Esophagus muscularis mucosa (tissue), 4 donors: ENCODE measurements around the gene ARRB2. TPM values are rescaled to one million over a fixed set of nuclear protein-coding genes. Genes with fewer than 3 reads are reported as not detected.

Experiments used
- DNase-seq: peaks from one replicate; pipeline ENCODE4 v3.0.0-alpha.2; 2017; ENCODE audit errors: extremely low spot score
- H3K27ac ChIP-seq, 4 donors: fragments of 200-600 bp; sonication (generic); replicated peaks in 1 of 4; 1 replicate in 3 of 4; 2 replicates in 1 of 4; pipeline ENCODE4 v1.5.1; 2016 to 2019; ENCODE audit warnings: mild to moderate bottlenecking in 1 of 4
- H3K27me3 ChIP-seq, 4 donors: fragments of 200-600 bp; sonication (generic); one replicate each; pipeline versions ENCODE4 v1.5.1 to v1.6.0; 2016 to 2019
- H3K36me3 ChIP-seq, 4 donors: fragments of 200-600 bp; sonication (generic); one replicate each; pipeline ENCODE4 v1.5.1; 2016 to 2019
- H3K4me1 ChIP-seq, 4 donors: fragments of 200-600 bp; sonication (generic); one replicate each; pipeline ENCODE4 v1.5.1; 2016 to 2019
- H3K4me3 ChIP-seq, 4 donors: fragments of 200-600 bp; sonication (generic); 1 replicate in 2 of 4; 2 replicates in 2 of 4; pipeline ENCODE4 v1.5.1; 2016 to 2019; ENCODE audit warnings: mild to moderate bottlenecking in 4 of 4, moderate library complexity in 1 of 4
- H3K9me3 ChIP-seq, 4 donors: fragments of 200-600 bp; sonication (generic); 1 replicate in 3 of 4; 2 replicates in 1 of 4; pipeline ENCODE4 v1.5.1; 2016 to 2019
- EP300 ChIP-seq: sonication (generic); formaldehyde crosslinking; IDR thresholded peaks from one replicate; pipeline ENCODE4 v1.6.1; 2017; ENCODE audit warnings: antibody characterized with exemption
- POLR2A ChIP-seq: fragments of 450-650 bp; IDR thresholded peaks from one replicate; pipeline ENCODE4 v1.6.1; 2017; ENCODE audit warnings: antibody characterized with exemption, moderate library complexity, mild to moderate bottlenecking, low read depth
- POLR2AphosphoS5 ChIP-seq, 2 donors: sonication (generic); formaldehyde crosslinking; IDR thresholded peaks; one replicate each; pipeline ENCODE4 v1.6.1; 2017; ENCODE audit warnings: antibody characterized with exemption in 2 of 2
- WGBS: methylation state at CpG from one replicate; pipeline ENCODE4 v1.1.5; 2018; 5-methylcytosine and 5-hydroxymethylcytosine counted together
- intact Hi-C: fragments of 100-400 bp; cut with DNase I; formaldehyde crosslinking; loops from one replicate; pipeline ENCODE4 v1.15.1; 2023
- total RNA-seq, 4 donors: library from RNA; depleted of rRNA; stranded (reverse); fragments of >200 nt; gene quantifications; one replicate each; pipeline versions ENCODE4 v1.1.0 to v1.2.1, GENCODE V29; 2016
- TF ChIP-seq, protein P1 (sequence below), 3 experiments: fragments of 200-600 bp in 2 of 3; fragments of 450-650 bp in 1 of 3; sonication (generic) in 2 of 3; IDR thresholded peaks; one replicate each; pipeline ENCODE4 v1.5.1; 2017 to 2019; ENCODE audit warnings: antibody characterized with exemption in 3 of 3, mild to moderate bottlenecking in 2 of 3, moderate library complexity in 1 of 3

The ARRB2 gene
- total RNA-seq, 4 donors from 2014 or later: 25.4 to 41.4 (median 31.4) TPM

- TF ChIP-seq POLR2AphosphoS5 (IDR thresholded peaks at IDR 0.05) (no peak), POLR2A (no peak), EP300 (no peak)
- TF ChIP-seq, protein P1, sequence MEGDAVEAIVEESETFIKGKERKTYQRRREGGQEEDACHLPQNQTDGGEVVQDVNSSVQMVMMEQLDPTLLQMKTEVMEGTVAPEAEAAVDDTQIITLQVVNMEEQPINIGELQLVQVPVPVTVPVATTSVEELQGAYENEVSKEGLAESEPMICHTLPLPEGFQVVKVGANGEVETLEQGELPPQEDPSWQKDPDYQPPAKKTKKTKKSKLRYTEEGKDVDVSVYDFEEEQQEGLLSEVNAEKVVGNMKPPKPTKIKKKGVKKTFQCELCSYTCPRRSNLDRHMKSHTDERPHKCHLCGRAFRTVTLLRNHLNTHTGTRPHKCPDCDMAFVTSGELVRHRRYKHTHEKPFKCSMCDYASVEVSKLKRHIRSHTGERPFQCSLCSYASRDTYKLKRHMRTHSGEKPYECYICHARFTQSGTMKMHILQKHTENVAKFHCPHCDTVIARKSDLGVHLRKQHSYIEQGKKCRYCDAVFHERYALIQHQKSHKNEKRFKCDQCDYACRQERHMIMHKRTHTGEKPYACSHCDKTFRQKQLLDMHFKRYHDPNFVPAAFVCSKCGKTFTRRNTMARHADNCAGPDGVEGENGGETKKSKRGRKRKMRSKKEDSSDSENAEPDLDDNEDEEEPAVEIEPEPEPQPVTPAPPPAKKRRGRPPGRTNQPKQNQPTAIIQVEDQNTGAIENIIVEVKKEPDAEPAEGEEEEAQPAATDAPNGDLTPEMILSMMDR (IDR thresholded peaks at IDR 0.05): no peak
- DNase-seq: no peak
- Histone ChIP-seq H3K36me3 (no peaks in the 10 kb centered on the region), H3K4me1 (peaks cover 10 to 30% (median 30%) of the 10 kb centered on the region in 4 donors), H3K27me3 (peaks cover 0 to 33% (median 16%) of the 10 kb centered on the region in 4 donors), H3K9me3 (no peaks in the 10 kb centered on the region), H3K4me3 (no peak overlapping the region), H3K27ac (no peak overlapping the region)
- intact Hi-C loops: no loop called here
- WGBS: 98% methylated on average over 8 of the region's 8 CpGs
These were observed 31.1 kb downstream of the ARRB2 start for GRCh38 chr17:4741544-4741943.

GRCh38 chr17:4742133-4742532 lies 31.7 kb downstream of the ARRB2 start:
- 95% methylated on average over 9 of the region's 9 CpGs for WGBS
- TF ChIP-seq, protein P1 (IDR thresholded peaks at IDR 0.05): no peak
- no peak for TF ChIP-seq EP300
- no peak for TF ChIP-seq POLR2A
- no peak for TF ChIP-seq POLR2AphosphoS5 (IDR thresholded peaks at IDR 0.05)
- H3K27ac ChIP-seq: no peak overlapping the region
- peaks cover 10 to 30% (median 30%) of the 10 kb centered on the region in 4 donors for H3K4me1 ChIP-seq
- no peak for DNase-seq
- intact Hi-C loops: no loop called here
- H3K27me3 ChIP-seq: peaks cover 0 to 37% (median 16%) of the 10 kb centered on the region in 4 donors
- H3K36me3 ChIP-seq: no peaks in the 10 kb centered on the region
- H3K9me3 ChIP-seq: no peaks in the 10 kb centered on the region
- H3K4me3 ChIP-seq: no peak overlapping the region

DNA sequence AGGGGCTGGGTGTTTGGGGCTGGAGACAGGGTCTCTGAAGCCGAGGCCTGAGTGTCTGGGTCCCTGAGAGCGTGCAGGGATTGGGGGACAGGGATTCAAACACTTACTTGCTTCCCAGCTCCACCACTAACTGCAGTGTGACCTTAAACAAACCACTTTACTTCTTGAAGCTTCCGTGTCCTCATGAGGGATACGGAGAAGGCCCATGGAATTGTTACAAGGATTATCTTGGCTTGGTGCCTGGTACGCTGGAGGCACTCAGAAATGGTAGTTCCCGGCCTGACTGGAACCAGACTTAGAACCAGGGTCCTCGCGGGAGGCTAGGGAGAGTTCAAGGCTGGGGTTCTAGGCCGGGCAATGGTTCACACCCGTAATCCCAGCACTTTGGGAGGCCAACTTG lies 32.2 kb downstream of the ARRB2 start:
- H3K27ac ChIP-seq: no peak overlapping the region
- H3K4me1 ChIP-seq: peaks cover 10 to 30% (median 30%) of the 10 kb centered on the region in 4 donors
- 85% methylated on average over 7 of the region's 10 CpGs for WGBS
- H3K9me3 ChIP-seq: no peaks in the 10 kb centered on the region
- intact Hi-C loops: no loop called here
- H3K27me3 ChIP-seq: peaks cover 0 to 37% (median 16%) of the 10 kb centered on the region in 4 donors
- no peak overlapping the region for H3K4me3 ChIP-seq
- TF ChIP-seq, protein P1 (IDR thresholded peaks at IDR 0.05): no peak
- TF ChIP-seq EP300 (no peak), POLR2A (no peak), POLR2AphosphoS5 (IDR thresholded peaks at IDR 0.05) (no peak)
- DNase-seq: no peak
- no peaks in the 10 kb centered on the region for H3K36me3 ChIP-seq

DNA sequence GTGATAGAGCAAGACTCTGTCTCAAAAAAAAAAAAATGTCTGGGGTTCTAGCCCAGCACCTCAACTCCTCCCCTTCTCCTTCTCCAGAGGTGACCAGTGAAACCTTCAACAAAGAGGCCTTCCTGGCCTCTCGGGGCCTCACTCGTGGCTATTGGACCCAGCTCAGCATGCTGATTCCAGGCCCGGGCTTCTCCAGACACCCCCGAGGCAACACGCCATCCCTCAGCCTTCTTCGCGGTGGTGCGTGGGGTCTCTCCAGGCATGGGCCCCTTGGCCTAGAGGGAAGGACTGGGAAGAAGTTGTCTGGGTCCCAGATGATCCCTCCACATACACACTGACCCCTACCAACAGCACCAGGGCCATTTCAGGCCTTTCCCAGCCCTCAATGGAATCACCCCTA lies 32.8 kb downstream of the ARRB2 start:
- TF ChIP-seq POLR2AphosphoS5 (IDR thresholded peaks at IDR 0.05): no peak
- TF ChIP-seq, protein P1 (IDR thresholded peaks at IDR 0.05): no peak
- no peak for TF ChIP-seq POLR2A
- no peak for TF ChIP-seq EP300
- Histone ChIP-seq H3K9me3 (no peaks in the 10 kb centered on the region), H3K27me3 (peaks cover 0 to 41% (median 16%) of the 10 kb centered on the region in 4 donors), H3K4me1 (peaks cover 10 to 28% (median 27%) of the 10 kb centered on the region in 4 donors), H3K4me3 (no peak overlapping the region), H3K36me3 (no peaks in the 10 kb centered on the region), H3K27ac (no peak overlapping the region)
- no peak for DNase-seq
- 96% methylated on average over 8 of the region's 8 CpGs for WGBS
- intact Hi-C loops: no loop called here

DNA sequence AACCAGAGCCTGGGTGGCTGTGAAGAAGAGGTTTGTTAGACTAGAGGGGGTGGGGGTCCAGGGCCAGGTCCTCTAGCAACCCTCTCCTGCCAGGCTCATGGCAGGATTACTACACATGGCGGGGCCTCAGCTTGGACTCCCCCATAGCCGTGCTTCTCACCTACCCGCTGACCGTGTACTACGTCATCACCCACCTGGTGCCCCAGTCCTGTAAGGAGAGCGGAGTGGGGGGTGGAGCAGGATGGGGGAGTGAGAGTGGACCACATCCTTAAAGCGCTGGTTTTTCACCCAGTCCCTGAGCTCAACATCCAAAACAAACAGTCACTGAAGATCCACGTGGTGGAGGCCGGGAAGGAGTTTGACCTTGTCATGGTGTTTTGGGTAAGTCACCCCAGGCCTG lies 33.5 kb downstream of the ARRB2 start:
- intact Hi-C loops: no loop called here
- WGBS: 96% methylated on average over 7 of the region's 9 CpGs
- no peaks in the 10 kb centered on the region for H3K36me3 ChIP-seq

More for the DNA sequence above, 33.5 kb downstream of the ARRB2 start:
- no peak overlapping the region for H3K4me3 ChIP-seq
- H3K27me3 ChIP-seq: peaks cover 0 to 48% (median 16%) of the 10 kb centered on the region in 4 donors
- no peak overlapping the region for H3K27ac ChIP-seq
- TF ChIP-seq, protein P1 (IDR thresholded peaks at IDR 0.05): no peak
- TF ChIP-seq EP300 (no peak), POLR2AphosphoS5 (IDR thresholded peaks at IDR 0.05) (no peak), POLR2A (no peak)
- H3K4me1 ChIP-seq: peaks cover 3 to 21% (median 21%) of the 10 kb centered on the region in 4 donors
- no peak for DNase-seq
- no peaks in the 10 kb centered on the region for H3K9me3 ChIP-seq
